K562 (cell line): Measurements from ENCODE around the gene LBR. TPM values are rescaled to one million over a fixed set of nuclear protein-coding genes. Genes with fewer than 3 reads are reported as not detected.

Experiments used
- ESRRA ChIP-seq: fragments of 450-650 bp; IDR thresholded peaks from 2 replicates; pipeline ENCODE4 v1.6.1; 2014; ENCODE audit warnings: low read depth, mild to moderate bottlenecking, moderate library complexity, borderline replicate concordance
- ETS2 ChIP-seq: IDR thresholded peaks from 2 replicates; pipeline ENCODE4 v1.6.1; 2016; ENCODE audit warnings: borderline replicate concordance, missing genetic modification characterization, mild to moderate bottlenecking, moderate library complexity, missing compliant biosample characterization; ENCODE audit not compliant: poor library complexity, severe bottlenecking
- KAT2B ChIP-seq: IDR thresholded peaks from one replicate; pipeline ENCODE4 v1.6.1; 2012; ENCODE audit warnings: low read depth, mild to moderate bottlenecking, control low read depth, inconsistent platforms, low read length, moderate library complexity
- KDM1A ChIP-seq, 2 experiments: fragments of 450-650 bp; IDR thresholded peaks; 2 replicates each; pipeline ENCODE4 v1.6.1; 2016; ENCODE audit warnings: mild to moderate bottlenecking in 2 of 2
- NFIC ChIP-seq: fragments of 450-650 bp; IDR thresholded peaks from 2 replicates; pipeline ENCODE4 v1.6.1; 2017; ENCODE audit warnings: mild to moderate bottlenecking, inconsistent platforms
- NONO ChIP-seq, 2 experiments: fragments of 200-400 bp in 1 of 2; fragments of 450-650 bp in 1 of 2; formaldehyde crosslinking in 1 of 2; IDR thresholded peaks; 2 replicates each; pipeline ENCODE4 v1.6.1; 2017; ENCODE audit warnings: low read depth in 2 of 2, mild to moderate bottlenecking in 2 of 2, moderate library complexity in 2 of 2, low read length in 1 of 2
- POLR3A ChIP-seq: IDR thresholded peaks from 2 replicates; pipeline ENCODE4 v1.6.1; 2011; ENCODE audit warnings: borderline replicate concordance, mild to moderate bottlenecking, moderate library complexity; ENCODE audit not compliant: insufficient read length, insufficient read depth; ENCODE audit errors: extremely low read depth
- PTBP1 ChIP-seq: fragments of 200-400 bp; formaldehyde crosslinking; IDR thresholded peaks from 2 replicates; pipeline ENCODE4 v1.6.1; 2017; ENCODE audit warnings: low read depth, low read length
- U2AF2 ChIP-seq: fragments of 200-400 bp; formaldehyde crosslinking; optimal IDR thresholded peaks from 2 replicates; pipeline ENCODE3; 2017; ENCODE audit warnings: low read depth, mild to moderate bottlenecking, low read length
- ZNF263 ChIP-seq: sonication (generic); formaldehyde crosslinking; IDR thresholded peaks from 2 replicates; pipeline ENCODE4 v1.8.0; 2022; ENCODE audit warnings: mild to moderate bottlenecking, missing genetic modification reagents, borderline replicate concordance
- ZNF384 ChIP-seq: IDR thresholded peaks from 2 replicates; pipeline ENCODE4 v1.6.1; 2012; ENCODE audit warnings: low read depth, low read length, improper control_type of control experiment
- polyA plus RNA-seq, 8 experiments: library from polyadenylated mRNA; depleted of rRNA in 4 of 8; stranded (reverse) in 5 of 8; unstranded in 3 of 8; fragments of >200 nt; fragmentation: Nextera tagmentation in 2 of 8; fragmentation: Illumina TruSeq in 1 of 8; extraction: Ambion mirVana in 2 of 8; extraction: Trizol in 1 of 8; gene quantifications; 2 replicates each; pipeline versions ENCODE4 v1.2.1 to v1.2.3, GENCODE V29; 2011 to 2014; ENCODE audit warnings: inconsistent platforms in 1 of 8, missing spikeins in 1 of 8
- total RNA-seq, 7 experiments: library from RNA; depleted of rRNA in 6 of 7; stranded (reverse); fragments of >200 nt in 6 of 7; fragmentation: Illumina TruSeq in 2 of 7; extraction: Trizol in 2 of 7; gene quantifications; 2 replicates each; pipeline versions ENCODE4 v1.2.1 to v1.2.3, GENCODE V29; 2011 to 2021; ENCODE audit warnings: low replicate concordance in 1 of 7
- TF ChIP-seq, protein P1 (sequence below): fragments of 450-650 bp; IDR thresholded peaks from 2 replicates; pipeline ENCODE4 v1.6.1; 2018; ENCODE audit warnings: mild to moderate bottlenecking, low read depth; ENCODE audit not compliant: partially characterized antibody
- TF ChIP-seq, protein P2 (sequence below): sonication (generic); formaldehyde crosslinking; IDR thresholded peaks from 2 replicates; pipeline ENCODE4 v1.8.0; 2022; ENCODE audit warnings: missing genetic modification reagents, mild to moderate bottlenecking, borderline replicate concordance

Gene LBR
- total and polyA plus RNA-seq, 9 of the 15 experiments (the other 6 are each of a cell fraction or from before 2014, with no cell fraction given) = 102 to 229 (median 197) TPM

DNA sequence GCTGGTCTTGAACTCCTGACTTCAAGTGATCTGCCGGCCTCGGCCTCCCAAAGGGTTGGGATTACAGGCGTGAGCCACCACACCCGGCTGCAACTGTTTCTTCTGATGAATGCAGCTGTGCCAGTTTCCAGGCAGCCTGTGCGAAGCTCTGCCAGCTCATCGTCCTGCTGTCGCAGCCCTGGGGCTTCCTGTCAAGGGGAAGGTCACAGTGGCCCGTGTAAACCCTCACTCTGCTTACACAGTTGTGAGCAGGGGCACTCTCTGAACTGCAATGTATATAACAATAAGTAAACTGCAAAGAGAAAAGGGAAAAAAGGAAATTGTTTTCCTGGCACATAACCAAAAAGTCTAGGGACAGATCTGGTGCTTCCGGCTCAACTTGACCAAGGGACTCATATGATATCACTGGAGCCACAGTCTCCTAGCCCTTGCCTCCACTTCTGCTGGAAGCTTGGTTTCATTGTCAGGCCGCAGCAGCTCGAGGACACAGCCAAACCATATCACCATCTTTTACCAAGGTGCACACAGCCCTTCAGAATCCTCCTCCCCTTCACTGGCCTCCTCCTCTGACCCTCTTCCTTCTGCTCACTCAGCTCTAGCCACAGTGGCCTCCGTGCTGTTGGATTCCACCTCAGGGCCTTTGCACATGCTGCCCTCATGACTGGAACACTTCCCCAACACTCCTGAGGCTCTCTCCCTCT is 22.8 kb upstream of the LBR start (continued):
- TF ChIP-seq, protein P1, sequence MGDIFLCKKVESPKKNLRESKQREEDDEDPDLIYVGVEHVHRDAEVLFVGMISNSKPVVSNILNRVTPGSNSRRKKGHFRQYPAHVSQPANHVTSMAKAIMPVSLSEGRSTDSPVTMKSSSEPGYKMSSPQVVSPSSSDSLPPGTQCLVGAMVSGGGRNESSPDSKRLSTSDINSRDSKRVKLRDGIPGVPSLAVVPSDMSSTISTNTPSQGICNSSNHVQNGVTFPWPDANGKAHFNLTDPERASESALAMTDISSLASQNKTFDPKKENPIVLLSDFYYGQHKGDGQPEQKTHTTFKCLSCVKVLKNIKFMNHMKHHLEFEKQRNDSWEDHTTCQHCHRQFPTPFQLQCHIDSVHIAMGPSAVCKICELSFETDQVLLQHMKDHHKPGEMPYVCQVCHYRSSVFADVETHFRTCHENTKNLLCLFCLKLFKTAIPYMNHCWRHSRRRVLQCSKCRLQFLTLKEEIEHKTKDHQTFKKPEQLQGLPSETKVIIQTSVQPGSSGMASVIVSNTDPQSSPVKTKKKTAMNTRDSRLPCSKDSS = no peak
- TF ChIP-seq NFIC = peak; percentile 40; the same call in 1 of the 2 replicates
- no peak for TF ChIP-seq ZNF384
- no peak for TF ChIP-seq U2AF2
- TF ChIP-seq NONO (IDR thresholded peaks at IDR 0.05; ENCODE audit: low read depth in 2 of 2, low read length in 1 of 2) = no peak
- no peak for TF ChIP-seq ETS2 (tag)
- TF ChIP-seq POLR3A = no peak
- TF ChIP-seq, protein P2, sequence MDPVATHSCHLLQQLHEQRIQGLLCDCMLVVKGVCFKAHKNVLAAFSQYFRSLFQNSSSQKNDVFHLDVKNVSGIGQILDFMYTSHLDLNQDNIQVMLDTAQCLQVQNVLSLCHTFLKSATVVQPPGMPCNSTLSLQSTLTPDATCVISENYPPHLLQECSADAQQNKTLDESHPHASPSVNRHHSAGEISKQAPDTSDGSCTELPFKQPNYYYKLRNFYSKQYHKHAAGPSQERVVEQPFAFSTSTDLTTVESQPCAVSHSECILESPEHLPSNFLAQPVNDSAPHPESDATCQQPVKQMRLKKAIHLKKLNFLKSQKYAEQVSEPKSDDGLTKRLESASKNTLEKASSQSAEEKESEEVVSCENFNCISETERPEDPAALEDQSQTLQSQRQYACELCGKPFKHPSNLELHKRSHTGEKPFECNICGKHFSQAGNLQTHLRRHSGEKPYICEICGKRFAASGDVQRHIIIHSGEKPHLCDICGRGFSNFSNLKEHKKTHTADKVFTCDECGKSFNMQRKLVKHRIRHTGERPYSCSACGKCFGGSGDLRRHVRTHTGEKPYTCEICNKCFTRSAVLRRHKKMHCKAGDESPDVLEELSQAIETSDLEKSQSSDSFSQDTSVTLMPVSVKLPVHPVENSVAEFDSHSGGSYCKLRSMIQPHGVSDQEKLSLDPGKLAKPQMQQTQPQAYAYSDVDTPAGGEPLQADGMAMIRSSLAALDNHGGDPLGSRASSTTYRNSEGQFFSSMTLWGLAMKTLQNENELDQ (CRISPR knock-in tag) = no peak
- TF ChIP-seq ESRRA = no peak
- no peak for TF ChIP-seq ZNF263
- TF ChIP-seq PTBP1 = 0 out of 2 replicates have a peak, but pooled peaks have one; percentile 38
- TF ChIP-seq KDM1A (IDR thresholded peaks at IDR 0.05) = peak in 1 of 2 experiments; percentile 71; a peak in 3 of 4 replicates
- no peak for TF ChIP-seq KAT2B
